Measurements from ENCODE around the gene PPIC. TPM values are rescaled to one million over a fixed set of nuclear protein-coding genes. Genes with fewer than 3 reads are reported as not detected.

PPIC gene
- total RNA-seq, 1 experiment from 2014 or later, result 45.8 TPM

DNA sequence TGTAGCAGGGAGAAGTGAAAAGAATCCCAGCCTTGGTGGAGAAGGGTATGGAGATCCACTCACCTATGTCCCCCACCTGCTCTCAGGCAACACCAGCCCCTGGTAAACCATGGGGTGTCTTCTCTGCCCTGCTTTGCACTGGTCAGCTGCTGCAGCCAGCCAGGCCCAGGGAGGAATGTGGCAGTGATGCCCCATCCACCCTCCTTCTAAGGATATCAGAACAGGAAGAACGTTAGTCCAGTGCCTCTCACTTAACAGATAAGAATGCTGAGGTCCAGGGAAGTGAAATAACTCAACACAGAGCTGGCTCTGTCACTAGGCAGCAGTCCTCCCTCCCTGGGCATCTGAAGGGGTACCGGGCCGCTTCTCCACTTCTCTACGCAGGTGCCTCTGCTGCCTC is 9.7 kb upstream of the PPIC start:
- H3K4me1 ChIP-seq (ENCODE audit: control insufficient read depth, insufficient read depth, low read length), result no peaks in the 10 kb centered on the region
- in situ Hi-C loops (cut with HindIII; ENCODE audit: low pct_unique_long_range_greater_than_20kb, low sequenced_read_pairs), result no loop called here
- no TSS peak for BruUV-seq (replicated peaks)
- no peaks in the 10 kb centered on the region for H3K27me3 ChIP-seq (ENCODE audit: control insufficient read depth, insufficient read depth, low read length)
- no peak overlapping the region for H3K27ac ChIP-seq (ENCODE audit: low read length)
- ChIA-PET POLR2A (no interaction called here), CTCF (no interaction called here)
- DNase-seq (ENCODE audit: low read depth, low spot score) (no peak), ATAC-seq (no peak)
- intact Hi-C loops (cut with micrococcal nuclease; ENCODE audit: unreplicated experiment), result no loop called here
- TF ChIP-seq POLR2AphosphoS5 (IDR thresholded peaks at IDR 0.05; ENCODE audit: low read depth, low read length) (no peak), SIN3A (IDR thresholded peaks at IDR 0.05; ENCODE audit: borderline replicate concordance, insufficient read depth, low read depth, low read length) (no peak), CTCF (IDR thresholded peaks at IDR 0.05) (no peak), TCF7L2 (IDR thresholded peaks at IDR 0.05; ENCODE audit: low read depth, low read length) (no peak)
- TF ChIP-seq, protein P1, sequence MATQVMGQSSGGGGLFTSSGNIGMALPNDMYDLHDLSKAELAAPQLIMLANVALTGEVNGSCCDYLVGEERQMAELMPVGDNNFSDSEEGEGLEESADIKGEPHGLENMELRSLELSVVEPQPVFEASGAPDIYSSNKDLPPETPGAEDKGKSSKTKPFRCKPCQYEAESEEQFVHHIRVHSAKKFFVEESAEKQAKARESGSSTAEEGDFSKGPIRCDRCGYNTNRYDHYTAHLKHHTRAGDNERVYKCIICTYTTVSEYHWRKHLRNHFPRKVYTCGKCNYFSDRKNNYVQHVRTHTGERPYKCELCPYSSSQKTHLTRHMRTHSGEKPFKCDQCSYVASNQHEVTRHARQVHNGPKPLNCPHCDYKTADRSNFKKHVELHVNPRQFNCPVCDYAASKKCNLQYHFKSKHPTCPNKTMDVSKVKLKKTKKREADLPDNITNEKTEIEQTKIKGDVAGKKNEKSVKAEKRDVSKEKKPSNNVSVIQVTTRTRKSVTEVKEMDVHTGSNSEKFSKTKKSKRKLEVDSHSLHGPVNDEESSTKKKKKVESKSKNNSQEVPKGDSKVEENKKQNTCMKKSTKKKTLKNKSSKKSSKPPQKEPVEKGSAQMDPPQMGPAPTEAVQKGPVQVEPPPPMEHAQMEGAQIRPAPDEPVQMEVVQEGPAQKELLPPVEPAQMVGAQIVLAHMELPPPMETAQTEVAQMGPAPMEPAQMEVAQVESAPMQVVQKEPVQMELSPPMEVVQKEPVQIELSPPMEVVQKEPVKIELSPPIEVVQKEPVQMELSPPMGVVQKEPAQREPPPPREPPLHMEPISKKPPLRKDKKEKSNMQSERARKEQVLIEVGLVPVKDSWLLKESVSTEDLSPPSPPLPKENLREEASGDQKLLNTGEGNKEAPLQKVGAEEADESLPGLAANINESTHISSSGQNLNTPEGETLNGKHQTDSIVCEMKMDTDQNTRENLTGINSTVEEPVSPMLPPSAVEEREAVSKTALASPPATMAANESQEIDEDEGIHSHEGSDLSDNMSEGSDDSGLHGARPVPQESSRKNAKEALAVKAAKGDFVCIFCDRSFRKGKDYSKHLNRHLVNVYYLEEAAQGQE (IDR thresholded peaks at IDR 0.05; ENCODE audit: insufficient read depth in 1 of 2, low read depth in 2 of 2, low read length in 1 of 2), result no peak
- H3K4me3 ChIP-seq (ENCODE audit: low read depth in 2 of 2, low read length in 2 of 2), result no peak overlapping the region
- H3K9me3 ChIP-seq (ENCODE audit: control insufficient read depth, insufficient read depth, low read depth, low read length), result no peaks in the 10 kb centered on the region
- H3K36me3 ChIP-seq (ENCODE audit: control insufficient read depth, insufficient read depth, low read length), result no peaks in the 10 kb centered on the region

DNA sequence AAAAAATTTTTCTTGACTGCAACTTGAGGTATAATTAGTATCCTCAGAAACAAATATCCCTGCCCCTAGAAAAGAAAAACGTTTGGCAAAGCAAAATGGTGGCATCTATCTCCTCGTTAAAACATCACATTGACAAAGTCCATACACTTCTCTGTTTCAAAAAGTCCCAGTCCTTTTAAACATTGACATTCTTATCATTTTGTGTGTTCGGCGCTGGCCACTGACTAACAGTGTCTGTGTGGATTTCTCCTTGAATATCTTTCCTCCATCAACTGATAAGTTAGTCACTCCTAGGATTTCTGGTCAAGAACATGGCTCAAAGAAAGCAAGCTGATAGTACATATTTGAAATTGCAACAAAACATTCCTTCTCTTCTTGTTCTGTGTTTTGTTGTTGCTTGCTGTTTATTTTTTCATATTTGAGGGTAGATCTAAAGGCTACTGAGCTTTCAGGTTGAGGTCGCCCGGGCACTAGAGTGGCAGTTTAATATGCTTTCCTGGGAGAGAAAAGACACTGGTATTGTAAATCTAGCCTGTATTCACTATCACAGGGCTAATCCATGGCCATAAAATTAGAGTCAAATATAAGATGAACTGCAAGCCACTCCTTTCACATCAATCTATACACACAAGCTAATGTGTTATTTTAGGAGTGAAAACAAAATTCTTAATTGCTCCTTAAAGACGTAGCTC is 8.5 kb upstream of the PPIC start:
- H3K27me3 ChIP-seq (ENCODE audit: control insufficient read depth, insufficient read depth, low read length), result no peaks in the 10 kb centered on the region
- H3K27ac ChIP-seq (ENCODE audit: low read length), result no peak overlapping the region
- TF ChIP-seq SIN3A (IDR thresholded peaks at IDR 0.05; ENCODE audit: borderline replicate concordance, insufficient read depth, low read depth, low read length), result no peak
- TF ChIP-seq, protein P1 (IDR thresholded peaks at IDR 0.05; ENCODE audit: insufficient read depth in 1 of 2, low read depth in 2 of 2, low read length in 1 of 2), result no peak
- no peak for TF ChIP-seq TCF7L2 (IDR thresholded peaks at IDR 0.05; ENCODE audit: low read depth, low read length)
- no peak for TF ChIP-seq POLR2AphosphoS5 (IDR thresholded peaks at IDR 0.05; ENCODE audit: low read depth, low read length)
- TF ChIP-seq CTCF (IDR thresholded peaks at IDR 0.05), result no peak
- ATAC-seq, result no peak
- POLR2A ChIA-PET, result no interaction called here
- in situ Hi-C loops (cut with HindIII; ENCODE audit: low pct_unique_long_range_greater_than_20kb, low sequenced_read_pairs) (no loop called here), intact Hi-C loops (cut with micrococcal nuclease; ENCODE audit: unreplicated experiment) (no loop called here)
- no peak overlapping the region for H3K4me3 ChIP-seq (ENCODE audit: low read depth in 2 of 2, low read length in 2 of 2)
- H3K4me1 ChIP-seq (ENCODE audit: control insufficient read depth, insufficient read depth, low read length), result no peaks in the 10 kb centered on the region
- H3K36me3 ChIP-seq (ENCODE audit: control insufficient read depth, insufficient read depth, low read length), result no peaks in the 10 kb centered on the region
- CTCF ChIA-PET, result no interaction called here
- no peak for DNase-seq (ENCODE audit: low read depth, low spot score)
- no peaks in the 10 kb centered on the region for H3K9me3 ChIP-seq (ENCODE audit: control insufficient read depth, insufficient read depth, low read depth, low read length)
- no TSS peak for BruUV-seq (replicated peaks)

Measured in Panc1 (cell line).